ENCODE results near the gene FAM171A1.

GRCh38 chr10:15391491-15391890, 20.4 kb upstream of the FAM171A1 start:
- TF ChIP-seq CTCF (IDR thresholded peaks at IDR 0.05; ENCODE audit: poor library complexity), result no peak
- TF ChIP-seq EZH2 (IDR thresholded peaks at IDR 0.05; ENCODE audit: borderline replicate concordance), result no peak
